GM21367 (cell line): ENCODE results near the gene SMYD3.

Experiments
- ATAC-seq: cut with Tn5 transposase; IDR thresholded peaks from one replicate; pipeline ENCODE4 v1.9.1; 2021; ENCODE audit not compliant: unreplicated experiment

The SMYD3 gene

GRCh38 chr1:246219508-246220030, 287.5 kb downstream of the SMYD3 start:
- ATAC-seq = no peak

- ATAC-seq = no peak
Observed at GRCh38 chr1:246218686-246219085, 288.4 kb downstream of the SMYD3 start.

GRCh38 chr1:246216906-246217305, 290.2 kb downstream of the SMYD3 start:
- no peak for ATAC-seq

GRCh38 chr1:246215510-246215903, 291.6 kb downstream of the SMYD3 start:
- no peak for ATAC-seq

GRCh38 chr1:246214708-246215509, 292.2 kb downstream of the SMYD3 start:
- peak; percentile 97 for ATAC-seq

GRCh38 chr1:246213947-246214346, 293.1 kb downstream of the SMYD3 start:
- no peak for ATAC-seq

GRCh38 chr1:246213502-246213901, 293.6 kb downstream of the SMYD3 start:
- ATAC-seq = no peak

- ATAC-seq = no peak
Observed at GRCh38 chr1:246213036-246213435, 294.0 kb downstream of the SMYD3 start.

GRCh38 chr1:246212013-246212412, 295.1 kb downstream of the SMYD3 start:
- no peak for ATAC-seq

GRCh38 chr1:246210756-246211155, 296.3 kb downstream of the SMYD3 start:
- ATAC-seq = no peak

GRCh38 chr1:246208105-246208504, 299.0 kb downstream of the SMYD3 start:
- no peak for ATAC-seq

GRCh38 chr1:246203180-246203579, 303.9 kb downstream of the SMYD3 start:
- ATAC-seq = no peak

- no peak for ATAC-seq
Observed at GRCh38 chr1:246200738-246201137, 306.3 kb downstream of the SMYD3 start.

- no peak for ATAC-seq
Observed at GRCh38 chr1:246200225-246200624, 306.9 kb downstream of the SMYD3 start.

GRCh38 chr1:246199086-246199645, 307.9 kb downstream of the SMYD3 start:
- no peak for ATAC-seq

GRCh38 chr1:246198115-246198816, 308.8 kb downstream of the SMYD3 start:
- no peak for ATAC-seq

- no peak for ATAC-seq
Observed at GRCh38 chr1:246197076-246197475, 310.0 kb downstream of the SMYD3 start.

- no peak for ATAC-seq
Observed at GRCh38 chr1:246195296-246195695, 311.8 kb downstream of the SMYD3 start.

GRCh38 chr1:246193537-246193936, 313.5 kb downstream of the SMYD3 start:
- no peak for ATAC-seq

GRCh38 chr1:246189126-246189525, 318.0 kb downstream of the SMYD3 start:
- no peak for ATAC-seq

- ATAC-seq = no peak
Observed at GRCh38 chr1:246187834-246188372, 319.2 kb downstream of the SMYD3 start.

- no peak for ATAC-seq
Observed at GRCh38 chr1:246184503-246184902, 322.6 kb downstream of the SMYD3 start.
